Measurements from ENCODE around the gene PAIP2.

The PAIP2 gene

GRCh38 chr5:139341689-139342422, at the start of gene PAIP2:
TSS of gene PAIP2 (plus strand) at chr5:139341854. CDS start at chr5:139363785, 21,931 bp downstream.
- Histone ChIP-seq H3K4me3 (ENCODE audit: low read length in 2 of 2) (peak within 1 kb of the TSS; percentile 98 to 99), H3K27me3 (ENCODE audit: control insufficient read depth in 1 of 2, insufficient read depth in 2 of 2, low read length in 2 of 2) (no peaks in the 10 kb centered on the region), H3K4me1 (ENCODE audit: control insufficient read depth, insufficient read depth, low read length) (peaks cover 15% of the 10 kb centered on the region), H3K36me3 (ENCODE audit: control insufficient read depth in 2 of 2, insufficient read depth in 2 of 2, low read length in 2 of 2) (no peaks in the 10 kb centered on the region), H3K9ac (ENCODE audit: low read length in 2 of 2) (peak within 1 kb of the TSS; percentile 99), H3K27ac (ENCODE audit: low read length) (peak within 1 kb of the TSS; percentile 97), H3K9me3 (ENCODE audit: control insufficient read depth in 2 of 2, low read length in 2 of 2) (no peaks in the 10 kb centered on the region)

- H3K9ac ChIP-seq (ENCODE audit: low read length in 2 of 2), result peak overlapping the region; percentile 98 to 99
- H3K27me3 ChIP-seq (ENCODE audit: control insufficient read depth in 1 of 2, insufficient read depth in 2 of 2, low read length in 2 of 2), result no peaks in the 10 kb centered on the region
- H3K4me3 ChIP-seq (ENCODE audit: low read length in 2 of 2), result peak overlapping the region; percentile 93 to 97
- H3K4me1 ChIP-seq (ENCODE audit: control insufficient read depth, insufficient read depth, low read length), result peaks cover 18% of the 10 kb centered on the region
- peak overlapping the region; percentile 99 for H3K27ac ChIP-seq (ENCODE audit: low read length)
- H3K36me3 ChIP-seq (ENCODE audit: control insufficient read depth in 2 of 2, insufficient read depth in 2 of 2, low read length in 2 of 2), result no peaks in the 10 kb centered on the region
- H3K9me3 ChIP-seq (ENCODE audit: control insufficient read depth in 2 of 2, low read length in 2 of 2), result no peaks in the 10 kb centered on the region
Measured at GRCh38 chr5:139293202-139293506, 48.5 kb upstream of the PAIP2 start.

- peaks cover 18% of the 10 kb centered on the region for H3K4me1 ChIP-seq (ENCODE audit: control insufficient read depth, insufficient read depth, low read length)
- H3K9me3 ChIP-seq (ENCODE audit: control insufficient read depth in 2 of 2, low read length in 2 of 2), result no peaks in the 10 kb centered on the region
- H3K27ac ChIP-seq (ENCODE audit: low read length), result peak within 1 kb of the TSS; percentile 99
- peak within 1 kb of the TSS; percentile 93 to 97 for H3K4me3 ChIP-seq (ENCODE audit: low read length in 2 of 2)
- H3K9ac ChIP-seq (ENCODE audit: low read length in 2 of 2), result peak within 1 kb of the TSS; percentile 98 to 99
- H3K27me3 ChIP-seq (ENCODE audit: control insufficient read depth in 1 of 2, insufficient read depth in 2 of 2, low read length in 2 of 2), result no peaks in the 10 kb centered on the region
- no peaks in the 10 kb centered on the region for H3K36me3 ChIP-seq (ENCODE audit: control insufficient read depth in 2 of 2, insufficient read depth in 2 of 2, low read length in 2 of 2)
Measured at GRCh38 chr5:139293507-139294373, 47.9 kb upstream of the PAIP2 start, which contains the start of gene MATR3. TSS of gene MATR3 (plus strand) at chr5:139293740. CDS start at chr5:139307416, 13,676 bp downstream.

- Histone ChIP-seq H3K4me3 (ENCODE audit: low read length in 2 of 2) (peak overlapping the region; percentile 93 to 97), H3K9ac (ENCODE audit: low read length in 2 of 2) (peak overlapping the region; percentile 98 to 99), H3K36me3 (ENCODE audit: control insufficient read depth in 2 of 2, insufficient read depth in 2 of 2, low read length in 2 of 2) (no peaks in the 10 kb centered on the region), H3K27me3 (ENCODE audit: control insufficient read depth in 1 of 2, insufficient read depth in 2 of 2, low read length in 2 of 2) (no peaks in the 10 kb centered on the region), H3K4me1 (ENCODE audit: control insufficient read depth, insufficient read depth, low read length) (peaks cover 27% of the 10 kb centered on the region), H3K9me3 (ENCODE audit: control insufficient read depth in 2 of 2, low read length in 2 of 2) (no peaks in the 10 kb centered on the region), H3K27ac (ENCODE audit: low read length) (peak overlapping the region; percentile 99)
Measured at GRCh38 chr5:139294374-139295165, 47.1 kb upstream of the PAIP2 start.

- Histone ChIP-seq H3K4me1 (ENCODE audit: control insufficient read depth, insufficient read depth, low read length) (peaks cover 33% of the 10 kb centered on the region), H3K27me3 (ENCODE audit: control insufficient read depth in 1 of 2, insufficient read depth in 2 of 2, low read length in 2 of 2) (no peaks in the 10 kb centered on the region), H3K27ac (ENCODE audit: low read length) (no peak overlapping the region), H3K4me3 (ENCODE audit: low read length in 2 of 2) (peak overlapping the region; percentile 93 to 97), H3K36me3 (ENCODE audit: control insufficient read depth in 2 of 2, insufficient read depth in 2 of 2, low read length in 2 of 2) (no peaks in the 10 kb centered on the region), H3K9me3 (ENCODE audit: control insufficient read depth in 2 of 2, low read length in 2 of 2) (no peaks in the 10 kb centered on the region), H3K9ac (ENCODE audit: low read length in 2 of 2) (peak overlapping the region in 1 of 2 donors; percentile 98)
Measured at GRCh38 chr5:139295346-139296057, 46.2 kb upstream of the PAIP2 start.

- Histone ChIP-seq H3K9ac (ENCODE audit: low read length in 2 of 2) (no peak overlapping the region), H3K4me3 (ENCODE audit: low read length in 2 of 2) (no peak overlapping the region)
Measured at GRCh38 chr5:139296198-139296597, 45.5 kb upstream of the PAIP2 start.

GRCh38 chr5:139296862-139297326, 44.8 kb upstream of the PAIP2 start:
- no peak overlapping the region for H3K9ac ChIP-seq (ENCODE audit: low read length in 2 of 2)
- peaks cover 33% of the 10 kb centered on the region for H3K4me1 ChIP-seq (ENCODE audit: control insufficient read depth, insufficient read depth, low read length)
- H3K4me3 ChIP-seq (ENCODE audit: low read length in 2 of 2), result no peak overlapping the region
- H3K9me3 ChIP-seq (ENCODE audit: control insufficient read depth in 2 of 2, low read length in 2 of 2), result no peaks in the 10 kb centered on the region
- peak overlapping the region; percentile 31 for H3K27ac ChIP-seq (ENCODE audit: low read length)
- H3K27me3 ChIP-seq (ENCODE audit: control insufficient read depth in 1 of 2, insufficient read depth in 2 of 2, low read length in 2 of 2), result no peaks in the 10 kb centered on the region
- H3K36me3 ChIP-seq (ENCODE audit: control insufficient read depth in 2 of 2, insufficient read depth in 2 of 2, low read length in 2 of 2), result no peaks in the 10 kb centered on the region

More at GRCh38 chr5:139296198-139296597, 45.5 kb upstream of the PAIP2 start:
- no peaks in the 10 kb centered on the region for H3K27me3 ChIP-seq (ENCODE audit: control insufficient read depth in 1 of 2, insufficient read depth in 2 of 2, low read length in 2 of 2)
- H3K4me1 ChIP-seq (ENCODE audit: control insufficient read depth, insufficient read depth, low read length), result peaks cover 33% of the 10 kb centered on the region
- H3K9me3 ChIP-seq (ENCODE audit: control insufficient read depth in 2 of 2, low read length in 2 of 2), result no peaks in the 10 kb centered on the region
- no peaks in the 10 kb centered on the region for H3K36me3 ChIP-seq (ENCODE audit: control insufficient read depth in 2 of 2, insufficient read depth in 2 of 2, low read length in 2 of 2)
- H3K27ac ChIP-seq (ENCODE audit: low read length), result no peak overlapping the region

- Histone ChIP-seq H3K36me3 (ENCODE audit: control insufficient read depth in 2 of 2, insufficient read depth in 2 of 2, low read length in 2 of 2) (no peaks in the 10 kb centered on the region), H3K27ac (ENCODE audit: low read length) (no peak overlapping the region), H3K27me3 (ENCODE audit: control insufficient read depth in 1 of 2, insufficient read depth in 2 of 2, low read length in 2 of 2) (no peaks in the 10 kb centered on the region), H3K9me3 (ENCODE audit: control insufficient read depth in 2 of 2, low read length in 2 of 2) (no peaks in the 10 kb centered on the region), H3K9ac (ENCODE audit: low read length in 2 of 2) (no peak overlapping the region), H3K4me1 (ENCODE audit: control insufficient read depth, insufficient read depth, low read length) (peaks cover 33% of the 10 kb centered on the region), H3K4me3 (ENCODE audit: low read length in 2 of 2) (peak overlapping the region in 1 of 2 donors; percentile 36)
Measured at GRCh38 chr5:139297439-139298133, 44.1 kb upstream of the PAIP2 start.

- Histone ChIP-seq H3K27ac (ENCODE audit: low read length) (no peak overlapping the region), H3K9me3 (ENCODE audit: control insufficient read depth in 2 of 2, low read length in 2 of 2) (no peaks in the 10 kb centered on the region), H3K4me3 (ENCODE audit: low read length in 2 of 2) (peak overlapping the region in 1 of 2 donors; percentile 36), H3K36me3 (ENCODE audit: control insufficient read depth in 2 of 2, insufficient read depth in 2 of 2, low read length in 2 of 2) (no peaks in the 10 kb centered on the region), H3K27me3 (ENCODE audit: control insufficient read depth in 1 of 2, insufficient read depth in 2 of 2, low read length in 2 of 2) (no peaks in the 10 kb centered on the region), H3K9ac (ENCODE audit: low read length in 2 of 2) (no peak overlapping the region), H3K4me1 (ENCODE audit: control insufficient read depth, insufficient read depth, low read length) (peaks cover 29% of the 10 kb centered on the region)
Measured at GRCh38 chr5:139298242-139298641, 43.4 kb upstream of the PAIP2 start.
